A549 (cell line): ENCODE data around the gene ZCWPW1. TPM values are rescaled to one million over a fixed set of nuclear protein-coding genes. Genes with fewer than 3 reads are reported as not detected.
A peak's percentile ranks its signal among the peaks of the same experiment; 100 is the strongest.

ENCODE experiments used
- ATAC-seq, 2 experiments: fragments of 200-7000 bp in 1 of 2; fragments of >200 bp in 1 of 2; cut with Nextera tagmentation in 1 of 2; cut with Tn5 transposase in 1 of 2; 3 replicates each; pipeline versions ENCODE4 v1.8.0 to v1.9.1; 2018 to 2020; ENCODE audit warnings: mild to moderate bottlenecking in 1 of 2, moderate library complexity in 1 of 2
- CTCF ChIA-PET: fragments of 300-600 bp; sonication (Branson Sonifier 250); formaldehyde crosslinking; extraction: SDS; loops from one replicate; lab custom pipeline; 2021; ENCODE audit warnings: antibody characterized with exemption, inconsistent platforms; lab: Yijun Ruan, JAX
- POLR2A ChIA-PET: fragments of 350-600 bp; formaldehyde crosslinking; extraction: SDS; loops from one replicate; lab custom pipeline; 2021; ENCODE audit warnings: antibody characterized with exemption, inconsistent platforms; lab: Yijun Ruan, JAX
- DNase-seq, 2 experiments: peaks; one replicate each; pipeline versions ENCODE4 v3.0.0 to v3.0.0-alpha.2; 2011 to 2016; ENCODE audit warnings: low read depth in 1 of 2, low spot score in 1 of 2
- FAIRE-seq: peaks from 2 replicates; lab custom pipeline; 2011; peaks lifted over from hg19 to GRCh38; lab: Jason Lieb, UNC
- H3K27ac ChIP-seq, 2 experiments: fragments of >200 bp; sonication (Bioruptor Twin); formaldehyde crosslinking; 3 replicates each; pipeline ENCODE4 v1.5.1; 2016 to 2017
- H3K4me1 ChIP-seq: fragments of >200 bp; sonication (Bioruptor Twin); formaldehyde crosslinking; 3 replicates; pipeline ENCODE4 v1.6.1; 2016
- H3K4me2 ChIP-seq: fragments of >200 bp; sonication (Bioruptor Twin); formaldehyde crosslinking; 3 replicates; pipeline ENCODE4 v1.6.1; 2016
- H3K4me3 ChIP-seq: fragments of >200 bp; sonication (Bioruptor Twin); formaldehyde crosslinking; 3 replicates; pipeline ENCODE4 v1.5.1; 2016
- H3K9me3 ChIP-seq: fragments of >200 bp; sonication (Bioruptor Twin); formaldehyde crosslinking; 3 replicates; pipeline ENCODE4 v1.6.1; 2016
- BHLHE40 ChIP-seq: IDR thresholded peaks from 2 replicates; pipeline ENCODE4 v1.6.1; 2012; ENCODE audit warnings: low read depth, low read length, inconsistent platforms
- CBX2 ChIP-seq: fragments of 200-600 bp; sonication (generic); IDR thresholded peaks from 2 replicates; pipeline ENCODE4 v1.6.1; 2016; ENCODE audit warnings: low read depth, mild to moderate bottlenecking, borderline replicate concordance
- ESRRA ChIP-seq: fragments of 150-350 bp; IDR thresholded peaks from 2 replicates; pipeline ENCODE4 v1.6.1; 2014; ENCODE audit warnings: mild to moderate bottlenecking, low read length, borderline replicate concordance
- FOSB ChIP-seq: fragments of 250-450 bp; sonication (Bioruptor Pico); IDR thresholded peaks from 2 replicates; pipeline ENCODE4 v1.5.0; 2020; ENCODE audit warnings: mild to moderate bottlenecking, moderate library complexity
- FOSL2 ChIP-seq, 2 experiments: fragments of 450-650 bp in 1 of 2; fragments of >200 bp in 1 of 2; sonication (Bioruptor Twin) in 1 of 2; formaldehyde crosslinking; IDR thresholded peaks; 2 replicates each; pipeline versions ENCODE4 v1.5.0 to v1.6.1; 2016 to 2020; ENCODE audit warnings: mild to moderate bottlenecking in 1 of 2, moderate library complexity in 1 of 2
- HES2 ChIP-seq: fragments of >200 bp; sonication (Bioruptor Twin); formaldehyde crosslinking; IDR thresholded peaks from 2 replicates; pipeline ENCODE4 v1.6.1; 2016
- HOXA7 ChIP-seq: fragments of 250-450 bp; sonication (Bioruptor Pico); IDR thresholded peaks from 2 replicates; pipeline ENCODE4 v1.5.0; 2020; ENCODE audit warnings: mild to moderate bottlenecking, moderate library complexity
- HOXB13 ChIP-seq: fragments of 250-450 bp; sonication (Bioruptor Pico); IDR thresholded peaks from 2 replicates; pipeline ENCODE4 v1.5.0; 2020; ENCODE audit warnings: low read depth, mild to moderate bottlenecking, moderate library complexity
- JUNB ChIP-seq: fragments of >200 bp; sonication (Bioruptor Twin); formaldehyde crosslinking; IDR thresholded peaks from 2 replicates; pipeline ENCODE4 v1.6.1; 2016
- KDM1A ChIP-seq: fragments of 200-600 bp; sonication (generic); IDR thresholded peaks from 2 replicates; pipeline ENCODE4 v1.6.1; 2016; ENCODE audit warnings: low read depth, mild to moderate bottlenecking
- MAFK ChIP-seq: fragments of 450-650 bp; IDR thresholded peaks from 2 replicates; pipeline ENCODE4 v1.6.1; 2014; ENCODE audit not compliant: partially characterized antibody
- NFE2L2 ChIP-seq: fragments of 150-350 bp; conservative IDR thresholded peaks from 2 replicates; pipeline ENCODE4 v1.6.1; 2014; ENCODE audit warnings: low read length
- RAD21 ChIP-seq, 2 experiments: fragments of >200 bp in 1 of 2; sonication (Bioruptor Twin) in 1 of 2; formaldehyde crosslinking in 1 of 2; IDR thresholded peaks in 1 of 2; conservative IDR thresholded peaks in 1 of 2; 2 replicates in 1 of 2; 3 replicates in 1 of 2; pipeline ENCODE4 v1.6.1; 2012 to 2018; ENCODE audit warnings: inconsistent platforms in 1 of 2
- RARB ChIP-seq: fragments of 250-450 bp; sonication (Bioruptor Pico); IDR thresholded peaks from 2 replicates; pipeline ENCODE4 v1.8.0; 2021; ENCODE audit warnings: mild to moderate bottlenecking, moderate library complexity
- RCOR1 ChIP-seq: fragments of 150-350 bp; IDR thresholded peaks from 2 replicates; pipeline ENCODE4 v1.6.1; 2014; ENCODE audit warnings: antibody characterized with exemption, low read length, low read depth
- RFX5 ChIP-seq: fragments of 450-650 bp; IDR thresholded peaks from 2 replicates; pipeline ENCODE4 v1.7.1; 2014; ENCODE audit warnings: antibody characterized with exemption, mild to moderate bottlenecking, moderate library complexity
- SMC3 ChIP-seq: fragments of >200 bp; sonication (Bioruptor Twin); formaldehyde crosslinking; IDR thresholded peaks from 3 replicates; pipeline ENCODE4 v1.6.1; 2018; ENCODE audit warnings: inconsistent platforms
- ZNF302 ChIP-seq: fragments of 250-450 bp; sonication (Bioruptor Pico); IDR thresholded peaks from 2 replicates; pipeline ENCODE4 v1.9.0; 2021; ENCODE audit warnings: inconsistent platforms, mild to moderate bottlenecking, moderate library complexity
- WGBS: methylation state at CpG from one replicate; pipeline ENCODE4 v1.1.6; 2017; ENCODE audit errors: missing lambda C conversion rate; 5-methylcytosine and 5-hydroxymethylcytosine counted together
- polyA plus RNA-seq, 4 experiments: library from polyadenylated mRNA; depleted of rRNA in 3 of 4; stranded (reverse); fragments of >200 nt; fragmentation: RNase III in 1 of 4; extraction: RNeasy Plus Mini Kit Qiagen cat#74134 plus additional on column Dnase treatment in 1 of 4; gene quantifications; 2 replicates in 3 of 4; 3 replicates in 1 of 4; pipeline ENCODE4 v1.2.3, GENCODE V29; 2011 to 2017
- TF ChIP-seq, protein P1 (sequence below): fragments of >200 bp; sonication (Bioruptor Twin); formaldehyde crosslinking; IDR thresholded peaks from 3 replicates; pipeline ENCODE4 v1.5.1; 2016
- TF ChIP-seq, protein P2 (sequence below): fragments of 150-350 bp; IDR thresholded peaks from 2 replicates; pipeline ENCODE4 v1.6.1; 2014; ENCODE audit warnings: low read depth, mild to moderate bottlenecking, low read length
- TF ChIP-seq, protein P3 (sequence below): IDR thresholded peaks from 2 replicates; pipeline ENCODE4 v1.6.1; 2012

ZCWPW1 gene
- polyA plus RNA-seq, 2 of the 4 experiments (the other 2 are of a cell fraction) = 2.0 to 4.2 TPM

GRCh38 chr7:100407285-100408180 is 21.0 kb downstream of the ZCWPW1 start:
- Histone ChIP-seq H3K4me3 (no peak overlapping the region), H3K9me3 (no peaks in the 10 kb centered on the region), H3K4me2 (no peak overlapping the region), H3K27ac (no peak overlapping the region)
- no peak for FAIRE-seq
- TF ChIP-seq SMC3 = peak; percentile 42; the same call in 2 of the 3 replicates
- TF ChIP-seq RFX5 = no peak
- TF ChIP-seq, protein P1, sequence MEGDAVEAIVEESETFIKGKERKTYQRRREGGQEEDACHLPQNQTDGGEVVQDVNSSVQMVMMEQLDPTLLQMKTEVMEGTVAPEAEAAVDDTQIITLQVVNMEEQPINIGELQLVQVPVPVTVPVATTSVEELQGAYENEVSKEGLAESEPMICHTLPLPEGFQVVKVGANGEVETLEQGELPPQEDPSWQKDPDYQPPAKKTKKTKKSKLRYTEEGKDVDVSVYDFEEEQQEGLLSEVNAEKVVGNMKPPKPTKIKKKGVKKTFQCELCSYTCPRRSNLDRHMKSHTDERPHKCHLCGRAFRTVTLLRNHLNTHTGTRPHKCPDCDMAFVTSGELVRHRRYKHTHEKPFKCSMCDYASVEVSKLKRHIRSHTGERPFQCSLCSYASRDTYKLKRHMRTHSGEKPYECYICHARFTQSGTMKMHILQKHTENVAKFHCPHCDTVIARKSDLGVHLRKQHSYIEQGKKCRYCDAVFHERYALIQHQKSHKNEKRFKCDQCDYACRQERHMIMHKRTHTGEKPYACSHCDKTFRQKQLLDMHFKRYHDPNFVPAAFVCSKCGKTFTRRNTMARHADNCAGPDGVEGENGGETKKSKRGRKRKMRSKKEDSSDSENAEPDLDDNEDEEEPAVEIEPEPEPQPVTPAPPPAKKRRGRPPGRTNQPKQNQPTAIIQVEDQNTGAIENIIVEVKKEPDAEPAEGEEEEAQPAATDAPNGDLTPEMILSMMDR = peak; percentile 72
- TF ChIP-seq MAFK = no peak
- TF ChIP-seq JUNB = no peak
- TF ChIP-seq CBX2 = no peak
- TF ChIP-seq, protein P2, sequence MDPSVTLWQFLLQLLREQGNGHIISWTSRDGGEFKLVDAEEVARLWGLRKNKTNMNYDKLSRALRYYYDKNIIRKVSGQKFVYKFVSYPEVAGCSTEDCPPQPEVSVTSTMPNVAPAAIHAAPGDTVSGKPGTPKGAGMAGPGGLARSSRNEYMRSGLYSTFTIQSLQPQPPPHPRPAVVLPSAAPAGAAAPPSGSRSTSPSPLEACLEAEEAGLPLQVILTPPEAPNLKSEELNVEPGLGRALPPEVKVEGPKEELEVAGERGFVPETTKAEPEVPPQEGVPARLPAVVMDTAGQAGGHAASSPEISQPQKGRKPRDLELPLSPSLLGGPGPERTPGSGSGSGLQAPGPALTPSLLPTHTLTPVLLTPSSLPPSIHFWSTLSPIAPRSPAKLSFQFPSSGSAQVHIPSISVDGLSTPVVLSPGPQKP = no peak
- TF ChIP-seq BHLHE40 = no peak
- TF ChIP-seq KDM1A = no peak
- no peak for TF ChIP-seq FOSL2 (IDR thresholded peaks at IDR 0.05)
- peak; percentile 63 for TF ChIP-seq FOSL2 (CRISPR knock-in tag; IDR thresholded peaks at IDR 0.05)
- peak; percentile 70 to 77 for TF ChIP-seq RAD21 (conservative IDR thresholded peaks at IDR 0.05 in 1 of 2, IDR thresholded peaks at IDR 0.05 in 1 of 2)
- no peak for TF ChIP-seq FOSB (CRISPR knock-in tag)
- TF ChIP-seq, all 56 proteins: peak for 4
- ATAC-seq (peak; percentile 93 to 94), DNase-seq (peak; percentile 72 to 84)
- CTCF ChIA-PET = interaction anchor here (0.6 to 3.7 kb wide), 45 partner anchors 10 to 504 kb away, joined by 3 to 48 read pairs (median 4); partner anchors contain the start of genes MEPCE and PPP1R35
- POLR2A ChIA-PET = interaction anchor here (1.3 kb wide), 1 partner anchor 22 kb away, joined by 16 read pairs; the partner anchor contains the start of genes MEPCE and ZCWPW1
- WGBS = 25% methylated on average over 12 of the region's 12 CpGs
- no peaks in the 10 kb centered on the region for H3K4me1 ChIP-seq

GRCh38 chr7:100406767-100407166 is 21.7 kb downstream of the ZCWPW1 start:
- H3K27ac ChIP-seq = no peak overlapping the region
- no peaks in the 10 kb centered on the region for H3K4me1 ChIP-seq
- DNase-seq = no peak
- no peak; a peak in 2 of 6 replicates for ATAC-seq
- CTCF ChIA-PET = interaction anchor here (0.6 to 3.7 kb wide), 26 partner anchors 10 to 273 kb away, joined by 3 to 48 read pairs (median 5); partner anchors contain the start of gene PPP1R35
- no peak overlapping the region for H3K4me2 ChIP-seq
- POLR2A ChIA-PET = interaction anchor here (1.3 kb wide), 1 partner anchor 22 kb away, joined by 16 read pairs; the partner anchor contains the start of genes MEPCE and ZCWPW1
- no peak for FAIRE-seq
- no peak overlapping the region for H3K4me3 ChIP-seq
- TF ChIP-seq, protein P3, sequence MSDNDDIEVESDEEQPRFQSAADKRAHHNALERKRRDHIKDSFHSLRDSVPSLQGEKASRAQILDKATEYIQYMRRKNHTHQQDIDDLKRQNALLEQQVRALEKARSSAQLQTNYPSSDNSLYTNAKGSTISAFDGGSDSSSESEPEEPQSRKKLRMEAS = no peak
- WGBS = 41% methylated on average over 6 of the region's 6 CpGs
- H3K9me3 ChIP-seq = no peaks in the 10 kb centered on the region

GRCh38 chr7:100402241-100402640 is 26.3 kb downstream of the ZCWPW1 start:
- FAIRE-seq (no peak), ATAC-seq (no peak), DNase-seq (no peak)
- no peak for TF ChIP-seq RARB (CRISPR knock-in tag)
- no peak for TF ChIP-seq FOSB (CRISPR knock-in tag)
- no peak for TF ChIP-seq HES2
- no peak for TF ChIP-seq HOXB13 (CRISPR knock-in tag)
- no peak for TF ChIP-seq RCOR1
- TF ChIP-seq, protein P1 = no peak
- TF ChIP-seq HOXA7 (CRISPR knock-in tag) = no peak
- no peak for TF ChIP-seq ESRRA
- no peak for TF ChIP-seq FOSL2 (IDR thresholded peaks at IDR 0.05)
- no peak for TF ChIP-seq FOSL2 (CRISPR knock-in tag; IDR thresholded peaks at IDR 0.05)
- TF ChIP-seq JUNB = no peak
- TF ChIP-seq NFE2L2 = no peak
- no peak for TF ChIP-seq ZNF302
- WGBS = 89% methylated on average over 2 of the region's 2 CpGs
- no peak overlapping the region for H3K4me2 ChIP-seq
- H3K9me3 ChIP-seq = no peaks in the 10 kb centered on the region
- H3K4me1 ChIP-seq = no peaks in the 10 kb centered on the region
- H3K27ac ChIP-seq = no peak overlapping the region
- ChIA-PET POLR2A (no interaction called here), CTCF (interaction anchor here (0.5 to 3.1 kb wide), 7 partner anchors 18 to 270 kb away, joined by 3 to 16 read pairs (median 3); partner anchors contain the start of gene ZCWPW1)
- H3K4me3 ChIP-seq = no peak overlapping the region
